ENCODE results near the gene OR52A5.

Gene OR52A5

GRCh38 chr11:5171856-5172255, 33.7 kb upstream of the OR52A5 start:
- no peak for TF ChIP-seq EGR1 (IDR thresholded peaks at IDR 0.05)
- no peak for TF ChIP-seq REST (IDR thresholded peaks at IDR 0.05; ENCODE audit: low read depth)
- no peak for TF ChIP-seq EP300 (IDR thresholded peaks at IDR 0.05; ENCODE audit: borderline replicate concordance)
- TF ChIP-seq TCF12 (IDR thresholded peaks at IDR 0.05; ENCODE audit: low read depth) = no peak
- TF ChIP-seq USF1 (IDR thresholded peaks at IDR 0.05) = no peak
- no peak for TF ChIP-seq CREB1 (IDR thresholded peaks at IDR 0.05; ENCODE audit: low read depth)
- TF ChIP-seq MAX (IDR thresholded peaks at IDR 0.05) = no peak
- TF ChIP-seq ZBTB7A (IDR thresholded peaks at IDR 0.05; ENCODE audit: low read depth) = no peak
- TF ChIP-seq RAD21 (IDR thresholded peaks at IDR 0.05; ENCODE audit: low read depth) = no peak

GRCh38 chr11:5159806-5160205, 21.6 kb upstream of the OR52A5 start:
- TF ChIP-seq USF1 (IDR thresholded peaks at IDR 0.05) = no peak
- no peak for TF ChIP-seq NFIC (IDR thresholded peaks at IDR 0.05)
- TF ChIP-seq EGR1 (IDR thresholded peaks at IDR 0.05) = no peak

- TF ChIP-seq CREB1 (IDR thresholded peaks at IDR 0.05; ENCODE audit: low read depth) (no peak), RAD21 (IDR thresholded peaks at IDR 0.05; ENCODE audit: low read depth) (no peak), ZBTB7A (IDR thresholded peaks at IDR 0.05; ENCODE audit: low read depth) (no peak), FOXM1 (IDR thresholded peaks at IDR 0.05; ENCODE audit: borderline replicate concordance, low read depth) (no peak), TCF12 (IDR thresholded peaks at IDR 0.05; ENCODE audit: low read depth) (no peak), MAX (IDR thresholded peaks at IDR 0.05) (no peak), EP300 (IDR thresholded peaks at IDR 0.05; ENCODE audit: borderline replicate concordance) (no peak), YY1 (IDR thresholded peaks at IDR 0.05; ENCODE audit: low read depth) (no peak), USF1 (IDR thresholded peaks at IDR 0.05) (no peak)
Measured at GRCh38 chr11:5154657-5155056, 16.5 kb upstream of the OR52A5 start, which contains the start of gene OR52A1. OR52A1 (minus strand) TSS chr11:5154757; CDS start chr11:5152369, 2,388 bp downstream.

- TF ChIP-seq YY1 (IDR thresholded peaks at IDR 0.05; ENCODE audit: low read depth) (no peak), EGR1 (IDR thresholded peaks at IDR 0.05) (no peak), TEAD4 (IDR thresholded peaks at IDR 0.05) (no peak)
Measured at GRCh38 chr11:5153574-5154431, 15.6 kb upstream of the OR52A5 start.

GRCh38 chr11:5151713-5152153, 13.6 kb upstream of the OR52A5 start:
- TF ChIP-seq MAX (IDR thresholded peaks at IDR 0.05) (no peak), TAF1 (IDR thresholded peaks at IDR 0.05; ENCODE audit: low read depth) (no peak), EGR1 (IDR thresholded peaks at IDR 0.05) (no peak), TCF12 (IDR thresholded peaks at IDR 0.05; ENCODE audit: low read depth) (no peak), YY1 (IDR thresholded peaks at IDR 0.05; ENCODE audit: low read depth) (no peak), USF1 (IDR thresholded peaks at IDR 0.05) (no peak)

- TF ChIP-seq MAX (IDR thresholded peaks at IDR 0.05) (no peak), ZBTB7A (IDR thresholded peaks at IDR 0.05; ENCODE audit: low read depth) (no peak), TAF1 (IDR thresholded peaks at IDR 0.05; ENCODE audit: low read depth) (no peak), CEBPB (IDR thresholded peaks at IDR 0.05) (no peak), NFIC (IDR thresholded peaks at IDR 0.05) (no peak), TCF12 (IDR thresholded peaks at IDR 0.05; ENCODE audit: low read depth) (no peak), TEAD4 (IDR thresholded peaks at IDR 0.05) (no peak), USF1 (IDR thresholded peaks at IDR 0.05) (no peak)
Measured at GRCh38 chr11:5137014-5137413, 1.1 kb downstream of the OR52A5 start.

Measured in Ishikawa (cell line).